SIG-M5 treated with dmso at 0.1 percent for 504 hours (cell line): ENCODE measurements around the gene ZBTB24.

Source experiments
- DNase-seq: peaks from one replicate; lab custom pipeline; 2025; ENCODE audit not compliant: unreplicated experiment; lab: John Stamatoyannopoulos, UW

Gene ZBTB24

DNA sequence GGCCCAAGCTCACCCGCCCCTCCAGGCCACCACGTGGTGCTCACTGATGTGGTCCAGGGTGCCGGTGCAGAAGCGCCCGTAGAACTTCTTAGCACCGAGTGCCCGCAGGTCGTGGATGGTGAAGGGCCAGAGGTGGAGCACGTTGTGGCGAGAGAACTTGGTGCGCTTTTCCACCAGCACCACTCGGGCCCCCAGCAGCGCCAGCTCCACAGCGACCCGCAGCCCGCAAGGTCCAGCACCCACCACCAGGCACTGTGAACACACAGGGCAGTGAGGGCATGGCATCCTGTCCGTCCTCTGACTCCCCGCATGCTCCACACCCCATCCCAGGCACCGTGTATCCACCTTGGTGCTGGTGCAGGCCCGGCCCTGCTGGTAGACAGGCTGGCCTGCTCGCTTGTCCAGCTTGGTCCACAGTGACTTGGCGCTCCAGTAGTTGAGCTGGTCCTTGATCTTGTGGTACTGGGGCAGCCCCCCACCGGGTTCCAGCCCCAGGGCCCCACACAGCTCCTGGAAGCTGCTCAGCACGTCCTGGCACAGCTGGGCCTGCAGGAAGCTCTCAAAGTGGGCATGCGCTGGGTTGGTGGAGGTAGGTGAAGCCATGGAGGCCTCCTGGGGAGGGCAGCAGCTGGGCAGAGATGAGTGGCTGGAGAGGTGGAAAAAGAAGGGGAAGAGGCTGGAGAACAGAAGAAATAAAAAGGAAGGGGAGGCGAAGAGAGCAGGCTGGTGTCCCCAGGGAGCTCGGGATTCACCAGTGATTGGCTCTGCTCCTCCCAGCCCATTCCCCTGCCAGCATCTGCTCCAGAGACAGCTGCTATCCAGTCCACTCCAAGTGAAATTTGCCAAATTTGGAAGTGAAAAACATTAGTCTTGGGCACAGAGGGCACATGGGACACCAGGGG is 29.2 kb downstream of the ZBTB24 start:
- DNase-seq, result no peak

DNA sequence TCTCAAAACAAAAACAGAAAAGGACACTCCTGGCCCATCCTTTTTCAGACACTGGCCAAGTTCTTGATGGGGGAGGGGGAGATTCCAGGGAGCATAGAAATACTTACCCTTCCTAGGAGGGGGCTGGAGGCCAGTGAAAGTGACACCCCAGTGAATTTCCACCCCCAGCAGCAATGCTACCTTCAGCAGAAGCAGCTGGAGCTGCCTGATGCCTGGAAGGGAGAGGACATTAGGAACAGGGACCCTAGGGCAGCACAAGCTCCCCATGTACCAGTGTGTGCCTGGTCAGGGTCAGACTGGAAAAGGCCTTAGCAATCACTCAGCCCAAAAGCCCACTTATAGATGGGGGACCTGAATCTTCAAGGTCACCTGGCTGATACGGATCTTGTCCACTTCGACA is 29.9 kb downstream of the ZBTB24 start:
- no peak for DNase-seq

DNA sequence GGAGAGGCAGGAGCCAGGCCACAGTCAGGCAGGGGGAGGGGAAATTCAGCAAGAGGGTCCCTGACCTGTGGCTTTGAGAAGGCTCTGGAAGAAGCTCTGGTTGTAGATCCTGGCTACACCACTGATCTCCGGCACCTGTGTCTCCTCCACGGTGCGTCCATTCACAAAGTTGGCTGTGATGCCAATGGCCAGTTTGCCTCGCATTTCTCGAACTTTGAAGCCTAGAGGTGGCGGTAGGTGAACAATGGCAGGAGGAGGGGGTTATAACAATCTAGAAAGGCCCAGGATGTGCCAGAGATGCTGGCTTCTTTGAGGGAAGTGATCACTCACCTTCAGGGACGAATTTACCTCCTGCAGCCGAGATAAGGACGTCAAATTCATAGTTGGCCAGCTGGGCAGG is 30.8 kb downstream of the ZBTB24 start:
- no peak for DNase-seq

DNA sequence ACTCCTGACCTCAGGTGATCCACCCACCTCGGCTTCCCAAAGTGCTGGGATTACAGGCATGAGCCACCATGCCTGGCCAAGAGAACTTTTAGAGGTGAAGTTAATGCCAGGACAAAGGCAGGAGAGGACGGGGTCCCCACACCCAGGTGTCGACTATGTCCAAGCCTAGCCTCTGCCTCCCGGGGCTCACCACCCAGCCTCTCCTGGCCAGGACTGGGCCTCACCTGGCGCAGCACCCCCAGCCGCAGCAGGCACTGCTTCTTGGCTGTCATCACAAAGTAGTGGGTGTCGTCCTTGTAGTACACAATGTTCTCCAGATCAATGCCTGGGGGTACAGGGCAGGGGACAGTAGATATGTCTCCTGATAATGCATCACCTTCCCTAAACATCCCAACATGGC is 31.6 kb downstream of the ZBTB24 start:
- DNase-seq, result no peak

DNA sequence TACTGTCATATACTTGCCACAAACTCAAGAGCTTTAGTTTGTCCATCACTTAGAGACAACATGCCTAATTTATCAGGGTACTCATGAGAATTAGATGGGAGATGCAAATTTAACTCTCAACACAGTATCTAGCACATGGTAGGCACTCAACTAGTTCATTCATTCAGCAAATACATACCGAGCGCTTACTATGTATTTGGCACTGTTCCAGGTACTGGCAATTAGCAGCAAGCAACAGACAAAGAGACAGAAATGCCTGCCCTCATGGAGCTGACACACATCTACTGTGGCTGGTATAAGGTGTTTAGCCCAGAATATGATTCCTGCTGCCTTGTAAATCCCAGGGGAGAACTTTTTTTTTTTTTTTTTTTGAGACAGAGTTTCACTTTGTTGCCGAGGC is 32.2 kb downstream of the ZBTB24 start:
- DNase-seq, result no peak

DNA sequence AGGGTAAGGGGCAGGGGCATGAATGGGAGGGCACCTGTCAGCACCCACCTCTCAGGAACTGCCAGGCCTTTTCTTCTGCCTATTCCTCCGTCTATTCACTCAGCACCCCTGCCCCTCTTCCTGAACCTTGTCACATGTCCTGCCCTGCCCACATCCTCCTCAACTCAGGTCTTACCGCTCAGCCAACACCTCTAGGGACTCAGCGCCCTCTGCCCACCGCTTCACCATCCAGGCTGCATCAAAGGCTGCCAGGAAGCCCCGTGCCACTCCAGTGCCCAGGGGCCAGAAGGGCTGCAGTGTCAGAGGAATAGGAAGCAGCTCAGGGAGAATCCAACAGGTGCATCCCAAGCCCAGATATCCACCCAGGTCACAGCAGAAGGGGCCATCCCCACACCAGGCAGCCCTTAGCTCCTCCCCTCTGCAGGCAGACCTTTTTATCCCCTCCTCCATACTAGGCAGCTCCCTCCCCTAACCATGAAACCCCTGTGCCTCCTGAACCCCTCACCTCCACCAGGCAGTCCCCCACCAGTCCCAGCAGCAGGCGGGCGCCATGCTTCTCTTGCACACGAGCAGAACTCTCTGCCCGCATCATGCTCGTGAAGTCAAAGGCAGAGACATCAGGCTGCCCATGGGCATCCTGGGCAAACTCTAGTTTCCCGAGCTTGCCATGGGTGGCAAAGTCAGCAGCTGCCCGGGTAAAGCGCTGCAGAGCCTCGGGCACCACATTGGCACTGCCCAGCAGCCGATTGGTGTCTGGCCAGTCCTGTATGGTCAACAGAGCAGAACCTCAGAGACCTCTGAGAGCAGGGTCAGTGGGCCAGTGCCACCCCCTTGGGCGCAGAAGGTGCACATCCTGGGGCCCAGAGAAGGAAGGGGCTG is 33.0 kb downstream of the ZBTB24 start:
- no peak for DNase-seq

DNA sequence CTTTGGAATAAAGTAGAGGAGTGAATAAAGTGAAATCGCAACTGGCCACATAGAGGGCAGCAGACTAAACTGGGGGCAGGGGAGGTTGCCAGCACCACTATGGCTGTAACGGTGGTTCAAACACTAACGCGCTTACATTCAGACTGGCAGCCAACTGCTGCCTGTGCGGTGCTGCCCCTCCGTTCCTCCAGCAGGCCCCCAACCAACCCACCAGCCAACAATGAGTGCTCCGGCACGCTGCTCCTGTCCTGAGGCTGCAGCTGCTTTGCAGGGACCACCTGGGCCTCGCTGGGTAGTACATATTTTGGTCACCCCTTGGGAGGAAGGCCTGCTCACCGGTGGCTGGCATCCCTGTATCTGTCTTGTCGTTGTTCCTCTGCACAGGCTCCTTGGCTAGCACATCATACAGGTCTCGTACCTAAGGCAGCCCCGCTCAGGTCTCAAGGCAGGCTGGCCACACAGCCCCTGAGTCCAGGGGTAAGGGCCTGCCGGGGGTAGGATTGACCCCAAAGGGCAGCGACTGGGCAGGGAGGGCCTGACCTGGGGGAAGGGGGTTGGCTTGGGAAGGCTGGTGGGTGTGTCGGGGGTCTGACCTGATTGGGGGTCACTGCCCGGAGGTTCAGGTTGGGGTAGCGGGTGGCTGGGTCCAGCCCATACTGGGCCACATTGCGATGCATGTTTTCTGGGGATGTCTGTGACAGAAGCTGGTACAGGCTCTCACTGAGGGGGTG is 33.8 kb downstream of the ZBTB24 start:
- DNase-seq, result no peak

DNA sequence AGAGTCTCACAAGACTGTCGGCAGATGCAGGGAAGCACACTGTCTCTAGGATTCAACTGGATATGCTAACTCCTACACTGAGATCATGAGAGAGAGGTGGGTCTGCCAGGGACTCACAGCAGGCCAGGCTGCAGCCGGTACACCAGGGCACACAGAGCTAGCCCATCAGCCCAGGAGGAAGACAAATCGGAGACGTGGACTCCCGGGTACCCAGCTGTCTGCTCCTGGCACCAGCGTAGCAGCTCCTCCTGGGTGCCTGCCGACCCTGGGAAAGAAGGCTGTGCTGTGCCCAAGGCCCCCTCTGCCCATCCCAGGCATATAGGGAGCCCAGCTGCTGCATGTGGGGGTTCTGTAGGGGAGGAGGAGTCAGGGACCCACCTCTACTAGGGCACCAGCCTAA is 34.4 kb downstream of the ZBTB24 start:
- DNase-seq, result no peak

DNA sequence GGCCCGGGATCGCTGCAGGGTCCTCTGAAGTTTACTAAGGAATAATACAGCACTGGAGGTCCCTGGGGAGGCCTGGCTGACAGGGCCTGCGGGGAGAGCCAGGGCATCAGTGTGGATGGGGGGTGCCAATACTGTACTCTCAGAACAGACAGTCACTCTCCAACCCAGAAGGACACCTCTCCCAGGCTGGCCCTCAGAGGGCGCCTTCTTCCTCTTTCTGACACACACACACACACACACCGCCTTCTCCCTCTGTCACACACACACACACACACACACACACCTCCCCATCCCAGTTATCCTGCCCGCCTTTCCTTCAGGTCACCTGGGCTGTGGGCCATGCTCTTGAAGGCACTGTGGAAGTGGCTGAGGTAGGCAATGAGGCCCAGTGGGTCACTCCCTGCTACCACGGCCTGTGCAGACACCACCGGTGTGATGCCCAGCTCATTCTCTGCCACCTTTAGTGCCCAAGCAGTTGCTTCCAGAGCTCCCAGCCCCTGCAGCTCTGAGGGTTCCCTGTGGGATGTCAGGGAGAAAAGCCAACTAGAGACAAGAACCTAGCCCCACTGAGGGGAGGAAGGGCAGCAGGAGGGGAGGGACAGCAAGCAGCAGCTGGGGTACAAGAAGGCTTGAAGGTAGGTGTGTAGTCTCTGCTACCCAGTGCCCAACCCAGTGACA is 35.0 kb downstream of the ZBTB24 start:
- DNase-seq, result no peak

DNA sequence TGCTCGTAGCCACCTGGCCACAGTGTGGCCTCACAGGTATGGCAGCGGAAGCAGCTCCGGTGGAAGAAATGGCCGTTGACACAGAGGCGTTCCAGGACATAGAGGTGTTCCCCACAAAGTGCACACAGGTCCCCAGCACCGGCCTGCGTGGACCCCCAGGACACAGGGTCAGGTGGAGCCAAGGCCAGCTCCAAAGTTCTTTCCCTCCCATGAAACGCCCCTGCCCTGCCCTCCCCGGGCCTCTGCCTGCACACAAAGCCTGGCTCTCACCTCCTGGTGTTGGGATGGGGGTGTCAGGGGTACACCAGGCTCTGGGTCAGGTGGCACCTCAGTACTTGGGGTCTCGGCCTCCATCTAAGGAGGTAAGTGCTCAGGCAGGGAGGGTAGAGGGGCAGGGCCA is 35.9 kb downstream of the ZBTB24 start:
- DNase-seq, result no peak

DNA sequence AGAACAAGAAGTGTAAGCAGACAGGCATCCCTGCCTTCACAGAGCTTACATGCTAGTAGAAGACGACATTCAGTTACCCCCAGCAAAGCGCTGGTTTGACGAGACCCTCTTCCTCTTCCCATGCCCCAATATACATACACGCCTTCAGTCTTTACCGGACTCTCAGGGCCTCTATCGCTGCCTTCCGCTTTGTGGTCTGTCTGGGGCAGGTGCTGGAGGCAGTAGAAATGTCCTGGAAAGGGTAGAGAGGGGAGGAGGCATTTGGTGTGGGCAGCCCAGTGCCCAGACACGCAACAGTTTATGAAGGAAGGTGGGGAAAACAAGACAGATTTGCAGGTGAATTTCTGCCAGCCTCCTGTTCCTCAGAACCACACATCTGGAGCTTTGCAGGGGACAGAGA is 36.5 kb downstream of the ZBTB24 start:
- no peak for DNase-seq

DNA sequence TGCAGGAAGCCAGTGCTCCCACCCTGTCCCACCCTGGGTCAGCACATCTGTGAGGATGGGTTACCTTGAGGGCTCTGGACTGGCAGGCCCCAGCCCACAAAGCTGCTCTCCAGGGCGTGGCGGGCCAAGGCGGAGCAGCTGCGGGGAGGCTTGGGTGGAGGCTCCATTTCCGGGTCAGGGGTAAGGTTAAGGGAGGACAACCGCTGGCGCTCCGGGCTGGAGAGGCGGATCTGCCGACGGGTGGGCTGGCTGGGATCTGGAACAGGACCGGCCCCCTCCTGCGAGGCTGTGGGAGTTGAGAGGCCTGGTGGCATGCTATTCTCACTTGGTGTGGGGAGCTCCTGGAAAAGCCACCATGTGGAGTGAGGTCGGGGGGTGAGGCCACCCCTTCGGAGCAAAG is 36.9 kb downstream of the ZBTB24 start:
- no peak for DNase-seq

DNA sequence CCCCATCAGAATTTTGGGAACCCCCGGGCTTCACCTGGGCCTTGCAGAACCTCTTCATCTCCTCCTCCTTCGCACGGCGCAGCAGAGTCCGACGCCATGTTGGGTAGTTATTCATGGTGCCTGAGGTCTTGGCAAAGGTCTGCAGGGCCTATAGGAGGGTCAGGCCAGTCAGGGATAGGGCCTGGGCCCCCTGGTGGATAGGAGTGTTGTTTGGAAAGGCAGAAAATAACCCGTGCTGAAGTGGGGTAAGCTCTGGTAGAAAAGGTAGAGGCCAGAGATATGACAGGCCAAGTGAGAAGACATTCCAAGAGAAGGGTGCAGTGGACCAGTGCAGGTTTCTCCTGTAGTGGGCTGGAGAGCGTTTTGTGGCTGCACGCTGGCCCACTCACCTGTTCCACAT is 37.6 kb downstream of the ZBTB24 start:
- DNase-seq, result no peak

DNA sequence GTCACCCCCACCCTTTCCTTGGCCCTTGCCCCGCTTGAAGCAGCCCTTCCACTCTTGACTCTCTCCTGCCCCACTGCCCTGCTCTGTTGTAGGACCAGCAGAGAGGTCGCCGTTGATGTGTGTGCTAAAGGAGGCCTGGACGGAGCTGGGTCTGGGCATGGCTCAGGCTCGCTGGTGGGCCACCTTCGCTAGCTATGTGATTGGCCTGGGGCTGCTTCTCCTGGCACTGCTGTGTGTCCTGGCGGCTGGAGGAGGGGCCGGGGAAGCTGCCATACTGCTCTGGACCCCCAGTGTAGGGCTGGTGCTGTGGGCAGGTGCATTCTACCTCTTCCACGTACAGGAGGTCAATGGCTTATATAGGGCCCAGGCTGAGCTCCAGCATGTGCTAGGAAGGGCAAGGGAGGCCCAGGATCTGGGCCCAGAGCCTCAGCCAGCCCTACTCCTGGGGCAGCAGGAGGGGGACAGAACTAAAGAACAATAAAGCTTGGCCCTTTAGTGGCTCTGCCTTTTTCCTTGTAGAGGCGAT is 39.5 kb downstream of the ZBTB24 start:
- no peak for DNase-seq

DNA sequence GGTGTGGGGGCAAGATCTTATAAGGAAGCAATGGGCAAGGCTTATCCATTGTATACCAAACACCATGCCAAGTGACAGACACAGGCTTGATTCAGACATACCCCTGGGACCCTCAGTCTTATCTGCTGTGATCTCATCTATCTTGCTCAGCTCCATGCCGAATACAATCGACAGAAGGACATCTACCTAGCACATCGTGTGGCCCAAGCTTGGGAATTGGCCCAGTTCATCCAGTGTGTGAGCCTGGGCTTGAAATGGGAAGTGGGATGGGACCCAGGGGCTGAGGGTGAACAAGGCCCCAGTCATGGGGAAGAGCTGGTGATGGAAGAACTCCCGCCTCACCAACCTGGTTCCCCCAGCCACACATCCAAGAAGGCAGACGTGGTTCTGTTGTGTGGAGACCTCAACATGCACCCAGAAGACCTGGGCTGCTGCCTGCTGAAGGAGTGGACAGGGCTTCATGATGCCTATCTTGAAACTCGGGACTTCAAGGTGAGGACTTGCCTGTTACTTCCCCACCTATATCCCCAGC is 40.6 kb downstream of the ZBTB24 start:
- DNase-seq, result no peak

DNA sequence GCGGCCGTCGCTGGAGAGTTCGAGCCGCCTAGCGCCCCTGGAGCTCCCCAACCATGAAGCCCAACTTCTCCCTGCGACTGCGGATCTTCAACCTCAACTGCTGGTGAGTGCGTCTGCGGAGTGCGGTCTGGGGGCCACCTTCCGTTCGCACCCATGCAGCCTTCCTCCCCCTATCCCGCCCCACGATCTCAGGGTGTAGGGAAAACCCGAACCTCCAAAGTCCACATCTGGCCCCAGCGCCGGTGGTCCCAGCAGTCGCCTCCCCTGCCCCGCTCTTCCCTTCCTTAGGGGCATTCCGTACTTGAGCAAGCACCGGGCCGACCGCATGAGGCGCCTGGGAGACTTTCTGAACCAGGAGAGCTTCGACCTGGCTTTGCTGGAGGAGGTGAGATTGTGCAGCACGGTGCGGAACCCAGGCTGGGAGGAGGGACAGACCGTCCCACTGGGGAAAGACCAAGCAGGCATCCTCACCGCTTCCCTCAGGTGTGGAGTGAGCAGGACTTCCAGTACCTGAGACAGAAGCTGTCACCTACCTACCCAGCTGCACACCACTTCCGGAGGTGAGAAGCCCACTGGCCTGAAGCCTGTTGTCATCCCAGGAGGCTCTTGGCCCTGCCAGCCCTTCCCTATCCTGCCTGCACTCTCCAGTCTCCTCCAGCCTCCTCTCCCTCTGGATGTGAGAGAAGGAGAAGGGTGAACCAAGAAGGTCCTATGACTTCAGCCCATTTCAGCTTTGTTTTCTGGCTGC is 41.8 kb downstream of the ZBTB24 start:
- DNase-seq, result peak; percentile 66

DNA sequence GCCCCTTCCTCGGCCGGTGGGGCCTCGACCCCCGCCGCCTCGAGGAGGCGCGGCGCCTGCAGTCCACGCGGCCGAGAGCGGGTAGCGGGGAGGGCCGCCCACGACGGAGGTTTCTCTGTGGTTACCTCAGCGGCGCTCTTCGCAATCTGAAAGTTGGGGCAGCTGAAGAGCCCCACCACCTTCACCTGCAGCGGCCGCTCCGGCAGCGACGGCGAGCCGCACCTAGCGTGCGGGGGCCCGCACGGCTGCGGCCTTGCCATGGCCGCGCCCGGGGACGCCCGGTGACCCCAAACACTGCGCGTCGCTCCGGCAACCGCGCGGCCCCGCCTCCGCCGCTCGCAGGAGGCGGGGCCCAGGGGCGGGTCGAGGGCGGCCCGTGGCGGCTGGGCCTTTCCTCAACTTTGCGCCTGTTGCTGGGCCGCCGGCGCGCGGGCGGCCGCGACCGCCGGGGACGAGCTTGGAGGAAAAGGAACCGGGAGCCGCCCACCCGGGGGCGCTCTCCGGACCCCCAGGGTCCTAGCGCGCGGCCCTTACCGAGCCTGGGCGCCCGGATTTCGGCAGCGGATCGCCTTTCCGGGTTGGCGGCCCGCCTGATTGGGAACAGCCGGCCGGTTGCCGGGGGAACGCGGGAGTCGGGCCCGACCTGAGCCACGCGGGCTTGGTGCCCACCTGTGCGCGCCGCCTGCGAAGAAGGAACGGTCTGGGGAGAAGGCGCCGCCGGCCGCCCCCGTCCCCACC is 42.5 kb downstream of the ZBTB24 start, which contains the start of the genes PPIL6 and SMPD2:
Gene PPIL6 (minus strand): TSS at position 298 of the 738 bp plus-strand sequence. CDS start 38 bp downstream, at position 260.
Gene SMPD2 (plus strand): TSS at position 394 of the 738 bp plus-strand sequence. CDS start 398 bp downstream, outside the sequence.
- peak; percentile 82 for DNase-seq

DNA sequence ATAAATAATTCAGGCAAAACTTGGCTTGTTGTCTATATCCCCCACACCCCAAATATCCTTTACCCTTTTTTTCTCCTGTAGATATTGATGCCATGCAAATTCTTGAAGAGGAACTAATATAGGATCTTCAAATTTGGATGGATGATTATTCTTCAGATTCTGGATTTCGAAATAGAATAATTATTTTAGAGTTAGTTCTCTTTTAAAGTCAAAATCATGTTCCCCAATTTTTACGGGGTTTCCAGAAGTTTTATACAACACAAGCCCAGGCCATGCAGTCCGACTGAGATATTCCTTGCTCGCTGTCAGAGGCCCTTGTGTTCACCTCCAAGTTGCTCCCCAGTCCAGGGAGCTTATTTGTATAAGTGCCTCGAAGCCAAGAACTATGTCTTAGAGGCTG is 47.0 kb downstream of the ZBTB24 start:
- no peak for DNase-seq

DNA sequence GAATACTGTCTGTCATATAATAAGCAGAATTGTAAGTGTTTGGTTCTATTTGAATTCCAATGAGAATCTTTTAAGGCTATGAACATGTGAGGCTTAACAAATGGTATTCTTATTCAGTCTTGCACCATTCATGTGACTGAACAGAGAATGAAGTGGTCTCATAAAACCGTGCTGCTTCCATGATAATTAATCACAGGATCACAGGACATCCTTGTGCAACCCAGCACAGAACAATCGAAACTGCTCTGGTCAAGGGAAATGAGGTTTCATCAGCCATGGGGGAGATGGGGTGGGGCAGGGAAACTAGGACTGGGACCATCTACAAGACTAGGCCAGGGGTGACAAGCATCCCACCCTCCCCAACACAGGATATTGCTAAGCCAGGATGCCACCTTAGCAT is 48.6 kb downstream of the ZBTB24 start:
- DNase-seq, result no peak
